Activated gamma-delta T cell (primary cell): ENCODE measurements around the gene SPINK5.

Source experiments
- DNase-seq: peaks from one replicate; lab custom pipeline; 2025; lab: John Stamatoyannopoulos, UW

Gene SPINK5

GRCh38 chr5:148091991-148092964, 28.5 kb downstream of the SPINK5 start:
- DNase-seq, result no peak

- no peak for DNase-seq
Measured at GRCh38 chr5:148094336-148094735, 30.6 kb downstream of the SPINK5 start.

GRCh38 chr5:148104226-148104625, 40.4 kb downstream of the SPINK5 start:
- no peak for DNase-seq

- no peak for DNase-seq
Measured at GRCh38 chr5:148107608-148108007, 43.8 kb downstream of the SPINK5 start.

- no peak for DNase-seq
Measured at GRCh38 chr5:148113243-148113642, 49.5 kb downstream of the SPINK5 start.

GRCh38 chr5:148120317-148120716, 56.5 kb downstream of the SPINK5 start:
- DNase-seq, result no peak

- DNase-seq, result no peak
Measured at GRCh38 chr5:148125641-148126040, 61.9 kb downstream of the SPINK5 start.

- DNase-seq, result no peak
Measured at GRCh38 chr5:148135091-148136048, 71.6 kb downstream of the SPINK5 start.

- no peak for DNase-seq
Measured at GRCh38 chr5:148140846-148141245, 77.1 kb downstream of the SPINK5 start.

- DNase-seq, result no peak
Measured at GRCh38 chr5:148141645-148142044, 77.9 kb downstream of the SPINK5 start.

- DNase-seq, result no peak
Measured at GRCh38 chr5:148145916-148146315, 82.1 kb downstream of the SPINK5 start.

- DNase-seq, result no peak
Measured at GRCh38 chr5:148146487-148146886, 82.7 kb downstream of the SPINK5 start.

- no peak for DNase-seq
Measured at GRCh38 chr5:148147415-148147814, 83.6 kb downstream of the SPINK5 start.

- DNase-seq, result no peak
Measured at GRCh38 chr5:148151872-148152271, 88.1 kb downstream of the SPINK5 start.

- no peak for DNase-seq
Measured at GRCh38 chr5:148152781-148153180, 89.0 kb downstream of the SPINK5 start.

- DNase-seq, result no peak
Measured at GRCh38 chr5:148156609-148157008, 92.8 kb downstream of the SPINK5 start.

- no peak for DNase-seq
Measured at GRCh38 chr5:148162038-148162437, 98.3 kb downstream of the SPINK5 start.

- DNase-seq, result no peak
Measured at GRCh38 chr5:148163345-148163744, 99.6 kb downstream of the SPINK5 start.

GRCh38 chr5:148166550-148167283, 102.9 kb downstream of the SPINK5 start:
- DNase-seq, result no peak

GRCh38 chr5:148168246-148168645, 104.5 kb downstream of the SPINK5 start, which contains the start of gene SPINK14:
SPINK14 (plus strand) TSS chr5:148168546; CDS start chr5:148169733, 1,187 bp downstream.
- DNase-seq, result no peak

GRCh38 chr5:148172377-148172776, 108.6 kb downstream of the SPINK5 start:
- DNase-seq, result no peak

GRCh38 chr5:148176480-148176879, 112.7 kb downstream of the SPINK5 start:
- DNase-seq, result no peak
